Measurements from ENCODE around the gene ZNF615. TPM values are rescaled to one million over a fixed set of nuclear protein-coding genes. Genes with fewer than 3 reads are reported as not detected.
"Not testable (repeated sequence)": the region's sequence is repeated elsewhere in the genome, so short reads cannot be mapped to it uniquely, and the experiment has no call there.

The ZNF615 gene
- total and polyA plus RNA-seq, 7 donors: 1.2 to 26.8 (median 18.0) TPM

GRCh38 chr19:51971624-51972023 lies 36.4 kb downstream of the ZNF615 start:
- Histone ChIP-seq H3K27ac (no peak overlapping the region), H3K36me3 (peaks cover 63 to 87% (median 74%) of the 10 kb centered on the region in 4 donors), H3K9me3 (peaks cover 57 to 80% (median 72%) of the 10 kb centered on the region in 4 donors), H3K4me1 (no peaks in the 10 kb centered on the region), H3K27me3 (no peaks in the 10 kb centered on the region), H3K4me3 (no peak overlapping the region)
- no peak for DNase-seq
- 97% methylated on average over 4 of the region's 4 CpGs for WGBS, 2 donors
- intact Hi-C loops (cut with DNase I): no loop called here
- TF ChIP-seq CTCF (IDR thresholded peaks at IDR 0.05) (no peak), EP300 (IDR thresholded peaks at IDR 0.05) (no peak), POLR2A (IDR thresholded peaks at IDR 0.05) (no peak), POLR2AphosphoS5 (IDR thresholded peaks at IDR 0.05) (no peak)

GRCh38 chr19:51970718-51971117 lies 37.3 kb downstream of the ZNF615 start:
- Histone ChIP-seq H3K9me3 (peaks cover 59 to 80% (median 76%) of the 10 kb centered on the region in 4 donors), H3K27ac (no peak overlapping the region), H3K4me3 (no peak overlapping the region), H3K4me1 (no peaks in the 10 kb centered on the region), H3K27me3 (no peaks in the 10 kb centered on the region), H3K36me3 (peaks cover 72 to 96% (median 83%) of the 10 kb centered on the region in 4 donors)
- TF ChIP-seq EP300 (IDR thresholded peaks at IDR 0.05) (no peak), POLR2AphosphoS5 (IDR thresholded peaks at IDR 0.05) (no peak)
- WGBS, 2 donors: 93 to 97% methylated on average over 1 of the region's 1 CpG
- intact Hi-C loops (cut with DNase I): no loop called here
- DNase-seq: no peak

- intact Hi-C loops (cut with DNase I): no loop called here
These were observed 42.4 kb downstream of the ZNF615 start for GRCh38 chr19:51965583-51965982.

GRCh38 chr19:51960621-51961233 lies 47.3 kb downstream of the ZNF615 start:
- H3K27me3 ChIP-seq; H3K27ac ChIP-seq; H3K4me3 ChIP-seq; H3K4me1 ChIP-seq; intact Hi-C loops (cut with DNase I); DNase-seq: not testable (repeated sequence)
- H3K36me3 ChIP-seq: peaks cover 14 to 34% (median 17%) of the 10 kb centered on the region in 4 donors
- 9 to 31% methylated on average over 7 of the region's 7 CpGs for WGBS, 2 donors
- H3K9me3 ChIP-seq: peaks cover 9 to 48% (median 25%) of the 10 kb centered on the region in 4 donors

More at GRCh38 chr19:51965583-51965982, 42.4 kb downstream of the ZNF615 start:
- no peaks in the 10 kb centered on the region for H3K4me1 ChIP-seq
- H3K9me3 ChIP-seq: peaks cover 34 to 70% (median 57%) of the 10 kb centered on the region in 4 donors
- no peak overlapping the region for H3K4me3 ChIP-seq
- no peaks in the 10 kb centered on the region for H3K27me3 ChIP-seq
- peaks cover 49 to 82% (median 59%) of the 10 kb centered on the region in 4 donors for H3K36me3 ChIP-seq
- H3K27ac ChIP-seq: no peak overlapping the region
- no peak for DNase-seq
- TF ChIP-seq EP300 (IDR thresholded peaks at IDR 0.05): no peak
- TF ChIP-seq POLR2A (IDR thresholded peaks at IDR 0.05): no peak
- TF ChIP-seq CTCF (IDR thresholded peaks at IDR 0.05): no peak
- TF ChIP-seq POLR2AphosphoS5 (IDR thresholded peaks at IDR 0.05): no peak
- WGBS, 2 donors: 97% methylated on average over 5 of the region's 5 CpGs

GRCh38 chr19:51959791-51960190 lies 48.2 kb downstream of the ZNF615 start:
- no peak for DNase-seq
- Histone ChIP-seq H3K4me3 (no peak overlapping the region), H3K27ac (no peak overlapping the region), H3K36me3 (peaks cover 5 to 24% (median 8%) of the 10 kb centered on the region in 4 donors), H3K9me3 (peaks cover 0 to 42% (median 15%) of the 10 kb centered on the region in 4 donors), H3K4me1 (no peaks in the 10 kb centered on the region), H3K27me3 (no peaks in the 10 kb centered on the region)
- WGBS, 2 donors: 32 to 78% methylated on average over 4 of the region's 4 CpGs
- TF ChIP-seq POLR2A (IDR thresholded peaks at IDR 0.05) (no peak), POLR2AphosphoS5 (IDR thresholded peaks at IDR 0.05) (no peak), EP300 (IDR thresholded peaks at IDR 0.05) (no peak), CTCF (IDR thresholded peaks at IDR 0.05) (no peak)
- intact Hi-C loops (cut with DNase I): no loop called here

- 20 to 78% methylated on average over 4 of the region's 4 CpGs for WGBS, 2 donors
- H3K36me3 ChIP-seq; H3K4me3 ChIP-seq; H3K27ac ChIP-seq; DNase-seq; H3K27me3 ChIP-seq; intact Hi-C loops (cut with DNase I); H3K4me1 ChIP-seq: not testable (repeated sequence)
- peaks cover 0 to 35% (median 4%) of the 10 kb centered on the region in 4 donors for H3K9me3 ChIP-seq
These were observed 50.2 kb downstream of the ZNF615 start for GRCh38 chr19:51957846-51958245.
